NCI-H128 (cell line): ENCODE results near the gene AFAP1.

Experiments used
- DNase-seq: peaks from one replicate; lab custom pipeline; 2025; ENCODE audit not compliant: unreplicated experiment; lab: John Stamatoyannopoulos, UW

AFAP1 gene

DNA sequence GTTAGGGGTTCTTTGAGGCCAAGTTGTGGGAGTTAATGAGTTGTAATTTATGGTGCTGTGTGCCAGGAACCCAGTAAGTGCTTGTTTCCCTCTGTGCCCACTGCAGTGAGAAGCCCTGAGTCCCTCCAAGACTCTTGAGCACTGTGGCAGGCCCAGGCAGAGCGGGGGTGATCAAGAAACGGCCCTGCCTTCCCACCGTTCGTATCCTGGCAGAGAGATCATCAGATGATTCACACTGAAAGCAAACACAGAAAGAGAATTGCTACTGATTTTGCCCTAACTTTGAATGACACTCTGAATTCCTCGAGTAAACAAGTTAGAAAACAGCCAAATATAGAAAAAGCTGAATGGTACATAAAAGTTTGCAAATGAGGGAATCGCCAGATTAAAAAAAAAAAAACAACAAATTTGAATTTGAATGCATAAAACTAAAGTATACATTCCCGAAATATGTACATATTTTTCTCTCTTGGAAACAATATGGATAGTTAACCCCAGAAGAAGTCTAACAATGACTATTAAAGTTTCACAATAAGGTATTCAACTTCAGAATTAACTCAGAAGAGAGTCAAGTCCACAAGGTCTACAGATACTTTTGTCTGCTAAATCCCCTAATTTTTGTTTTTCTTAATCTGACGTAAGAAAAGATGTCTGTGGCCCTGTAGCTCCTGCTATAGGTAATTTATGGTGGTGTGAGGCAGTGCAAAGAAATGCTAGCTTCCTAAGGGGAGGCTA, 71.8 kb downstream of the AFAP1 start:
- no peak for DNase-seq

DNA sequence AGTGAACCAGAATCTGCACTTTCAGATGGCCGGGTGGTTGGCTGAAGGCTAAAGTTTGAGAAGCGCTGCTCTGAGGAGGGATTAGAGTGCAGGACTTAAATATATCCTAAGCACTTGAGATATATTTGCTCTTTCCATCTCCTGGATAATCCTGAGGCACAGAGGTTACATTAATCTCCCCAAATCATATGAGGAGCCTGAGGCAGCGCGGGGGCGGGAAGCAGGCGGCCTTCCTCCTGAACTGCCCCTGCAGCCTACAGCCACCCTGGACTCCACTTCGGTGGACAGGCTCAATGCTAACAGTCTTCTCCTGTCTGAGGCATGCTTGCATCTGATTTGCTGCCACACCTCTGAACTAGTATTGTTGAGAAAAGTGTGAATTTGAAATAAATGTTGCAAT, 72.5 kb downstream of the AFAP1 start:
- no peak for DNase-seq

DNA sequence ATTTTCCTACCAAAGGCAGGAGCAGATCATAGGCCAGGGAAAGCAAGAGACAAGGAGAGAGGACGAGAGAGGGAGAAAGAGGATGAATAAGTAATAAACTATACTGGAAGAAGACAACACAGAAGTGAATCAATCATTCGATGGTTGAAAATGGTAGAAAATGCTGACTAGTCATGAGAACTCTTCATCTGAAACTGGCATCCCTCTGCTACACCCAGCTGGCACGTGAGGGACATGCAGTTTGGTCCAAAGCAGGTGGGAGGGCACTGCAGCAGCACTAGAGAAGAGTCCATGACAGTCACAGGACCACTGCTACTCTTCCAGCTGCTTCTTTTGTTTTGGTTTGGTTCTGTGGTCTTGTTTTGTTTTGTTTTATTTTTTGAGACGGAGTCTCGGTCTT, 74.1 kb downstream of the AFAP1 start:
- DNase-seq, result no peak

DNA sequence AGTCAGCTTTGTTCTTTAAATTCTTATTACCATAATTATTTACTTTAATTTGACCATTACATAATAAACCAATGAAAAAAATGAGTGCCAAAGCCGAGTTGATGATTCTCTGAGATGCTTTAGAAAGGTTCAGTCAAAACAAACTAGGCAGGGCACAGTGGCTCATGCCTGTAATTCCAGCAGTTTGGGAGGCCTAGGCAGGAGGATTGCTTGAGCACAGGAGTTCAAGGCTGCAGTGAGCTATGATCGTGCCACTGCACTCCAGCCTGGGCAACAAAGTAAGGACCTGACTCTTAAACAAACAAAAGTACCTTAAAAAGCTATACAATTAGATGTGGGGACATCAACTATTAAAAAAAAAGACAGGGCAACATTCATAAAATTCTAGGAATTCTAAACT, 75.0 kb downstream of the AFAP1 start:
- DNase-seq, result no peak

DNA sequence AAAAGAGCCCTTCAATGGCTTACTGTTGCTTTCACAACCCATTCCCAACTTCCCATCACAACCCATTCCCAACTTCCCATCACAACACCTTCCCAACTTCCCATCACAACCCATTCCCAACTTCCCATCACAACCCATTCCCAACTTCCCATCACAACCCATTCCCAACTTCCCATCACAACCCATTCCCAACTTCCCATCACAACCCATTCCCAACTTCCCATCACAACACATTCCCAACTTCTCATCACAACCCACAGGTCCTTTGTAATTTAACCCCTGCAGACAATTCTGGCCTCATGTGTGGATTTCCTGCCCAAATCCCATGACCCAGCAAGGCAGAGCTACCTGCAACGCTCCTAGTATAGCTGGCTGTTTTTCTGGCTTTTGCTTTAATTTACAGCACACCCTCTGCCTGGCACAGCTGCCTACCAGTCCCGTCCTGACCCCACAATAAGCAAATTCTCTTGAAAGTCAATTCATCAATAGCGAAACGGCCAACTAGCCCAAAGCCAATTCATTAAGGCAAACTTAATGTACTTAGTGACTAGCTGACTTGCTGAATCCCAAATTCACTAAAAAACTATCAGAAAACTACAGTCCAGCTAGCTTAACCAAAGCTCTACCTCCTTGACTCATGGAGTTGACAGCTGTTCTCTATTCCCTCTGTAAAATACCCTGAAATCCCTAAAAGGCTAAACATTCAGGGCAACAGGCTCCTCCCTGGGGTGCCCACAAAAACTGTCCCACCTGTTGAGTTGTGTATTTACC, 75.6 kb downstream of the AFAP1 start:
- no peak for DNase-seq

GRCh38 chr4:7862561-7863192, 77.0 kb downstream of the AFAP1 start:
- DNase-seq, result no peak

GRCh38 chr4:7861440-7861881, 78.2 kb downstream of the AFAP1 start:
- DNase-seq, result no peak

DNA sequence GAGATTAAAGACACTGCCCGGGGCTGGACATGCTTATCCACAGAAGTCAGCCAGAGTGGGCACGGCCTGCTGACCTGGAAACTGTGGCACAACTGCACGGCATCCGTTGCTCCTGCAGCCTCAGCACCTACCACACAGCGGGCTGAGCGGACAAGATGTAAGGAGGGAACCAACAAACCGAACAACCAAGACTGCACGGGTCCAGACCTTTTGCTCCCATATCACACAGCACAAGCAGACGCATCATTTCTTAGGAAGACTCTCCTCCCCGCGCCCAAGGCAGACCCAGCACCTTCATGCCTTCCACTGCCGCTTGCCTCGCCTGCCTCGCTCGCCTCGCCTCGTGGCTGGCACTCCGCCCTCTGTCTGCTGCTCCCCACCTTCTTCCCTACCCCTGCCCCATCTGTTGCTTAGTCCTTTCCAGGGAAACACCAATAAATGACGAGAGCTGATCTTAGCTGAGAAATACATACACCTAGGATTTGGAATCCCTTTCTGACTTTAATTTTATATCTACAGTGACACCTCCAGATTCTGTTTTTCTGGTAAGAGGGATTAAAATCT, 79.0 kb downstream of the AFAP1 start:
- DNase-seq, result no peak

DNA sequence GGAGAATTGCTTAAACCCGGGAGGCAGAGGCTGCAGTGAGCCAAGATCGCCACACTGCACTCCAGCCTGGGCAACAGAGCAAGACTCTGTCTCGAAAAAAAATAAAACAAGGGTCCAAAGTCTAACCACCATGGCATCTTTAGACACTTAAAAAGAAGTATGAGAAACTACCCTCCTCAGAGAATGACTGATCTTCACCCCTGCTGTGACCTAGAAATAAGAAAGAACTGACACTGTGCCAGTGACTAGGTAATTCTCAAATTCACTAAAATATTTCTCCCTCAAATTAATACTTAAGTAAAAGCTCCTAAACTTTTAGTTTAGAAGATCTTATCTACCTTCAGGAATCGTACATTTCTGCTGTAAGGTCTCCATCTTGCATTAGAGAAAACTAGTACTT, 80.3 kb downstream of the AFAP1 start:
- no peak for DNase-seq

GRCh38 chr4:7858498-7858897, 81.2 kb downstream of the AFAP1 start:
- no peak for DNase-seq

DNA sequence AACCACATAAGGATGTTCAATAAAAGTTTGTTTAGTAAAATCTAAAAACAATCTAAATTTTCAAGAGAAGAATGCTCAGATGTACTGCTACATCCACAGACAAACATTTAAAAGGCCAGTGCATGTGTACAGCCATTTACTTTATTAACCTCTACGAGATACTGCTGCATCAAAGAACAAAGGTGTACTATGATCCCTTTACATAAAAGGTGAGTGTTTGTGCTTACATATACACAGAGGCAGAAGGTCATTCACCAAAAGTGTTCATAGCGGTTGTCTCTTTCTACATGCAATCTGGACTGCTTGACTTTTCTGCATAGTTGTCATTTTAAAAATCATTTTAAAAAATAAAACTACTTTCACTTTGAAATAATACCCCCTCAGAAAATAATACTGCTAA, 81.7 kb downstream of the AFAP1 start:
- DNase-seq, result no peak

DNA sequence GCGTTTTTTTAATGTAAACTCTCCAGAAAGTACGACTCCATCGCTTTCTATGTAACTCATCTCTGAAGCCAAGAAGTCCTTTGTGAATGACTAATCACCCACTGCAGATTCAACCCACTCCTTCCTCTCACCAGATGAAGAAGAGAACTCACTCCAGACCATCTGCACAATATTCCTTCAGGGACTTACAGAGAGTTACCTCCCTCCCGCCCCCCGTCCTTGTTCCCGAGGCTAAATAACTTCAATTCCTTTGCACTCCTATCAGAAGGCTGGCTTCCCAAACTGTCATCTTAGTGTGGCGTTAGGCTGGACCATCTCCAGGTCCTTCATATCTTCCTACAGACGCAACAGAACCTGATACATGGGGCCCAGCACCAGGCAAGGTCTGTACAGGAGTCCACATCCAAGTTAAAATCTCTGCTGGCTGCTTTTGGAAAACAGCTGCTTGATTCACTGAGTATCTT, 82.4 kb downstream of the AFAP1 start:
- no peak for DNase-seq

DNA sequence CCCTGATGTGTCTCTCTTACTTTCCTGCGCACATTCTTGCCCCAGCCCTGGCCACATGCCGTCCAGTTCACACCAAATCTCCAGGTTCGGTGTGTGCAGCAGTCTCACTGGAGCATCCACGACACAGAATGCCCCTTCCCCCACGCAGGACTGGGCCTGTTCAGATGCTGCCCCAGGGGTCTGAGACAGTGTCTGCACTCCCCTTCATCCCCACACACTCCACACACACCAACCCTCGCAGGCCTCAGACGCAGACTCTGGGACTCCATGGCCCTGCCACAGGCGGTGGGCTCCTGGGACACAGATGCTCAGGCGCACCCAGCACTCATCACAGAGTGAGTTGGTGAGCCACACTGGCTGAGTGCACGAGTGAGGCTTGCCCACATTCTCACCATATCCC, 83.9 kb downstream of the AFAP1 start:
- DNase-seq, result no peak

- DNase-seq, result no peak
Measured at GRCh38 chr4:7854697-7855370, 84.8 kb downstream of the AFAP1 start.

GRCh38 chr4:7854216-7854615, 85.4 kb downstream of the AFAP1 start:
- no peak for DNase-seq

- DNase-seq, result no peak
Measured at GRCh38 chr4:7853271-7853670, 86.4 kb downstream of the AFAP1 start.

GRCh38 chr4:7852568-7853185, 87.0 kb downstream of the AFAP1 start:
- DNase-seq, result no peak

GRCh38 chr4:7850489-7850888, 89.2 kb downstream of the AFAP1 start:
- no peak for DNase-seq

DNA sequence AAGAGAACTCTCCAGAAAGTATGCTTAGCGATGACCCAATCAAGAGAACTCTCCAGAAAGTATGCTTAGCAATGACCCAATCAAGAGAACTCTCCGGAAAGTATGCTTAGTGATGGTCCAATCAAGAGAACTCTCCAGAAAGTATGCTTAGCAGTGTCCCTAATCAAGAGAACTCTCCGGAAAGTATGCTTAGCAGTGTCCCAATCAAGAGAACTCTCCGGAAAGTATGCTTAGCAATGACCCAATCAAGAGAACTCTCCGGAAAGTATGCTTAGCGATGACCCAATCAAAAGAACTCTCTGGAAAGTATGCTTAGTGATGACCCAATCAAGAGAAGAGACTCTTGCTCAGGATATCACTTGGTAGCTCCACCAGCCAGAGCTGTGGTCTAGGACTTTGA, 92.5 kb downstream of the AFAP1 start:
- no peak for DNase-seq

DNA sequence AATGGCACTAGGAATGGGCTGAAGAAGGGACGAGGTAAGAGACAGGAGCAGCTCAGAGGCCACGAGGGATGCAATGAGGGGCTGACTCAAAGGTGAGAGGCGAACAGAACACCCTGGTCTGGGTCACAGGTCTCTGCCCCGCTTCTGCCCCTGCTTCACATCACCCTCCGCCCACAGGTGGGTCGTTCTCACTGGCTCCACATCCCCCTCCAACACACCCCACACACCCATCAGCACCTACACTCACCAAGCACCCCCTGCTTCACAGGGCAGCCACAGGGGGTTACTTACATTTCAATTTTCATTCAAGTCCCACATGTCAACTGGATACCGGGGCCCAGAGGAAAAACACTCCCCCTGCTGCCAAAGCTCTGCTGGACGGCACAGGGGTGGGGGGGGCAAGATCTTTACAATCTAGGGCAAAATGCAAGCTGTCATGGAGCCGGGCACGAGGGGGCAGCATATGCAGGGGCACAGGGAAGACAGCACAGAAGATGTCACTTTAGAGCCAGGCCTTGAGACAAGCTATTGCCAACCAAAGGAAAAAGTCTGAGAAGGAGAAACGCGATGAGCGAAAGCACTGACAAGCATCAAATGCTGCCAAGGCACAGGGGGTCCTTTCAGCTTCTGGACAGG, 94.0 kb downstream of the AFAP1 start:
- DNase-seq, result no peak
